ENCODE measurements around the gene KIAA1191. TPM values are rescaled to one million over a fixed set of nuclear protein-coding genes. Genes with fewer than 3 reads are reported as not detected.
A peak's percentile ranks its signal among the peaks of the same experiment; 100 is the strongest.

The KIAA1191 gene
- total RNA-seq, 2 experiments from 2014 or later: 64.8 TPM

- no peak for TF ChIP-seq CTCF (IDR thresholded peaks at IDR 0.05)
- Mint-ChIP-seq H3K27ac (peak overlapping the region; percentile 97), H3K4me3 (peak overlapping the region; percentile 38), H3K9me3 (no peaks in the 10 kb centered on the region), H3K36me3 (ENCODE audit: low read depth) (peaks cover 46% of the 10 kb centered on the region), H3K27me3 (no peaks in the 10 kb centered on the region), H3K4me1 (ENCODE audit: low read depth) (peaks cover 22% of the 10 kb centered on the region)
- no peak for DNase-seq
- Histone ChIP-seq H3K36me3 (ENCODE audit: insufficient read depth, low read length) (peaks cover 25% of the 10 kb centered on the region), H3K4me1 (ENCODE audit: insufficient read depth, low read length) (peaks cover 28% of the 10 kb centered on the region), H3K27me3 (ENCODE audit: control insufficient read depth in 1 of 2, insufficient read depth in 2 of 2, low read length in 2 of 2) (no peaks in the 10 kb centered on the region), H3K9me3 (ENCODE audit: control insufficient read depth in 1 of 2, insufficient read depth in 1 of 2, low read length in 2 of 2) (peaks cover 0 to 5% of the 10 kb centered on the region in 2 experiments), H3K27ac (ENCODE audit: low read depth in 1 of 2, low read length in 2 of 2) (no peak overlapping the region), H3K4me3 (ENCODE audit: low read length) (no peak overlapping the region)
- POLR2A ChIA-PET: interaction anchor here (1.2 kb wide), 1 partner anchor 24 kb away, joined by 3 read pairs; no protein-coding TSS in a partner anchor
- intact Hi-C loops (cut with DNase I, micrococcal nuclease): loop anchor here in 1 of 2 experiments (1.0 to 2.0 kb wide), 2 partner anchors 21 to 257 kb away; no protein-coding TSS in a partner anchor
- CTCF ChIA-PET: interaction anchor here (1.9 kb wide), 1 partner anchor 56 kb away, joined by 5 read pairs; the partner anchor contains the start of gene FAF2
- no peak for ATAC-seq (ENCODE audit: poor library complexity)
Observed at GRCh38 chr5:176391999-176392398, 30.4 kb upstream of the KIAA1191 start.

- ATAC-seq (ENCODE audit: poor library complexity) (no peak), DNase-seq (no peak)
- H3K4me1 Mint-ChIP-seq (ENCODE audit: low read depth): peaks cover 27% of the 10 kb centered on the region
- no peaks in the 10 kb centered on the region for H3K9me3 Mint-ChIP-seq
- peaks cover 46% of the 10 kb centered on the region for H3K36me3 Mint-ChIP-seq (ENCODE audit: low read depth)
- peaks cover 33% of the 10 kb centered on the region for H3K4me1 ChIP-seq (ENCODE audit: insufficient read depth, low read length)
- intact Hi-C loops (cut with DNase I, micrococcal nuclease): loop anchor here in 1 of 2 experiments (2.0 kb wide), 1 partner anchor 257 kb away; no protein-coding TSS in a partner anchor
- no peak overlapping the region for H3K27ac ChIP-seq (ENCODE audit: low read depth in 1 of 2, low read length in 2 of 2)
- ChIA-PET CTCF (interaction anchor here (1.9 kb wide), 1 partner anchor 57 kb away, joined by 5 read pairs; the partner anchor contains the start of gene FAF2), POLR2A (interaction anchor here (1.2 to 4.8 kb wide), 3 partner anchors 24 to 146 kb away, joined by 3 to 77 read pairs (median 29); partner anchors contain the start of genes KIAA1191 and RNF44)
- peak overlapping the region; percentile 38 for H3K4me3 Mint-ChIP-seq
- H3K27me3 Mint-ChIP-seq: no peaks in the 10 kb centered on the region
- H3K36me3 ChIP-seq (ENCODE audit: insufficient read depth, low read length): peaks cover 24% of the 10 kb centered on the region
- H3K9me3 ChIP-seq (ENCODE audit: control insufficient read depth in 1 of 2, insufficient read depth in 1 of 2, low read length in 2 of 2): peaks cover 0 to 5% of the 10 kb centered on the region in 2 experiments
- no peaks in the 10 kb centered on the region for H3K27me3 ChIP-seq (ENCODE audit: control insufficient read depth in 1 of 2, insufficient read depth in 2 of 2, low read length in 2 of 2)
- peak overlapping the region; percentile 97 for H3K27ac Mint-ChIP-seq
- TF ChIP-seq CTCF (IDR thresholded peaks at IDR 0.05): no peak
- no peak overlapping the region for H3K4me3 ChIP-seq (ENCODE audit: low read length)
Observed at GRCh38 chr5:176391479-176391878, 29.9 kb upstream of the KIAA1191 start.

GRCh38 chr5:176389135-176390123, 27.9 kb upstream of the KIAA1191 start:
- peak; percentile 35 for ATAC-seq (ENCODE audit: poor library complexity)
- Mint-ChIP-seq H3K4me3 (peak overlapping the region; percentile 98), H3K36me3 (ENCODE audit: low read depth) (peaks cover 59% of the 10 kb centered on the region), H3K4me1 (ENCODE audit: low read depth) (peaks cover 38% of the 10 kb centered on the region), H3K9me3 (no peaks in the 10 kb centered on the region), H3K27me3 (no peaks in the 10 kb centered on the region), H3K27ac (peak overlapping the region; percentile 97)
- Histone ChIP-seq H3K27ac (ENCODE audit: low read depth in 1 of 2, low read length in 2 of 2) (peak overlapping the region; percentile 87 to 95), H3K4me1 (ENCODE audit: insufficient read depth, low read length) (peaks cover 33% of the 10 kb centered on the region), H3K36me3 (ENCODE audit: insufficient read depth, low read length) (peaks cover 41% of the 10 kb centered on the region), H3K4me3 (ENCODE audit: low read length) (peak overlapping the region; percentile 79), H3K27me3 (ENCODE audit: control insufficient read depth in 1 of 2, insufficient read depth in 2 of 2, low read length in 2 of 2) (no peaks in the 10 kb centered on the region), H3K9me3 (ENCODE audit: control insufficient read depth in 1 of 2, insufficient read depth in 1 of 2, low read length in 2 of 2) (peaks cover 0 to 5% of the 10 kb centered on the region in 2 experiments)
- ChIA-PET POLR2A (interaction anchor here (0.9 to 4.8 kb wide), 11 partner anchors 15 to 744 kb away, joined by 3 to 77 read pairs (median 7); partner anchors contain the start of genes ARL10, FAF2, KIAA1191 and RNF44), CTCF (no interaction called here)
- TF ChIP-seq CTCF (IDR thresholded peaks at IDR 0.05): no peak
- intact Hi-C loops (cut with DNase I, micrococcal nuclease): loop anchor here (2.0 to 10.0 kb wide), 6 partner anchors 59 to 1168 kb away; partner anchors contain the start of genes FAF2 (in 2 of the 2), FGFR4 (in 1 of the 2), LMAN2 (in 1 of the 2) and RGS14 (in 1 of the 2)
- DNase-seq: no peak

Measured in CD4-positive, alpha-beta T cell (primary cell).